GM12875 (cell line): ENCODE data around the gene CNP.
"Not testable (repeated sequence)": the region's sequence is repeated elsewhere in the genome, so short reads cannot be mapped to it uniquely, and the experiment has no call there.

Experiments
- H3K4me3 ChIP-seq: one replicate; pipeline ENCODE4 v1.5.1; 2011; ENCODE audit warnings: low read depth, low read length, control low read depth
- CTCF ChIP-seq: IDR thresholded peaks from 2 replicates; pipeline ENCODE4 v1.5.1; 2011; ENCODE audit warnings: low read depth, mild to moderate bottlenecking, control low read depth, inconsistent platforms, low read length, moderate library complexity, borderline replicate concordance; ENCODE audit not compliant: insufficient read depth

The CNP gene

GRCh38 chr17:41998497-41998896 is 31.9 kb downstream of the CNP start:
- TF ChIP-seq CTCF = no peak
- no peak overlapping the region for H3K4me3 ChIP-seq

- H3K4me3 ChIP-seq = no peak overlapping the region
- TF ChIP-seq CTCF = no peak
Observed at GRCh38 chr17:42000413-42001133, 34.0 kb downstream of the CNP start.

- no peak overlapping the region for H3K4me3 ChIP-seq
- TF ChIP-seq CTCF = no peak
Observed at GRCh38 chr17:42001729-42002128, 35.1 kb downstream of the CNP start.

- H3K4me3 ChIP-seq = no peak overlapping the region
- TF ChIP-seq CTCF = no peak
Observed at GRCh38 chr17:42002175-42002791, 35.7 kb downstream of the CNP start.

- H3K4me3 ChIP-seq = no peak overlapping the region
- TF ChIP-seq CTCF = no peak
Observed at GRCh38 chr17:42002792-42003301, 36.3 kb downstream of the CNP start.

GRCh38 chr17:42005166-42005565 is 38.6 kb downstream of the CNP start:
- TF ChIP-seq CTCF = no peak
- H3K4me3 ChIP-seq = no peak overlapping the region

GRCh38 chr17:42009170-42009569 is 42.6 kb downstream of the CNP start:
- H3K4me3 ChIP-seq = no peak overlapping the region
- TF ChIP-seq CTCF = no peak

- not testable (repeated sequence) for H3K4me3 ChIP-seq
Observed at GRCh38 chr17:42010266-42010680, 43.7 kb downstream of the CNP start.
